Ovary (tissue), 9 donors: Measurements from ENCODE around the gene AHCY. TPM values are rescaled to one million over a fixed set of nuclear protein-coding genes. Genes with fewer than 3 reads are reported as not detected.
"Not testable (repeated sequence)": the region's sequence is repeated elsewhere in the genome, so short reads cannot be mapped to it uniquely, and the experiment has no call there.

Experiments used
- DNase-seq, 5 donors: peaks; one replicate each; pipeline ENCODE4 v3.0.0-alpha.2; 2019 to 2020
- H3K27ac ChIP-seq, 2 donors: fragments of 200-600 bp; one replicate each; pipeline versions ENCODE4 v1.5.1 to v1.8.0; 2019 to 2022
- H3K27me3 ChIP-seq: fragments of 200-600 bp; one replicate; pipeline ENCODE4 v1.8.0; 2022
- H3K36me3 ChIP-seq: fragments of 200-600 bp; sonication (generic); one replicate; pipeline ENCODE4 v1.5.1; 2019
- H3K4me1 ChIP-seq: one replicate; pipeline ENCODE4 v1.8.1; 2013; ENCODE audit warnings: mild to moderate bottlenecking, moderate library complexity; ENCODE audit not compliant: insufficient read depth
- H3K4me3 ChIP-seq: fragments of 200-600 bp; sonication (generic); one replicate; pipeline ENCODE4 v1.5.1; 2017
- H3K9me3 ChIP-seq, 2 donors: fragments of 200-600 bp in 1 of 2; sonication (generic) in 1 of 2; one replicate each; pipeline versions ENCODE4 v1.5.1 to v1.8.1; 2013 to 2019; ENCODE audit warnings: mild to moderate bottlenecking in 1 of 2, moderate library complexity in 1 of 2
- EP300 ChIP-seq: sonication (generic); formaldehyde crosslinking; IDR thresholded peaks from one replicate; pipeline ENCODE4 v1.6.1; 2017; ENCODE audit warnings: antibody characterized with exemption
- POLR2A ChIP-seq: fragments of 450-650 bp; IDR thresholded peaks from one replicate; pipeline ENCODE4 v1.6.1; 2017; ENCODE audit warnings: antibody characterized with exemption, mild to moderate bottlenecking, moderate library complexity
- WGBS, 3 donors: extraction: QIAGEN DNeasy Blood & Tissue Kit in 1 of 3; methylation state at CpG; one replicate each; pipeline versions ENCODE4 v1.1.5 to v1.1.7; 2013 to 2017; 5-methylcytosine and 5-hydroxymethylcytosine counted together
- intact Hi-C, 4 donors: fragments of 100-400 bp; cut with DNase I; formaldehyde crosslinking; loops; one replicate each; pipeline versions ENCODE4 v1.11.0 to v1.15.1; 2022 to 2023
- polyA plus RNA-seq, 2 donors: library from polyadenylated mRNA; stranded (reverse); fragments of 200-250 nt in 1 of 2; fragments of 350-450 nt in 1 of 2; fragmentation: Illumina TruSeq in 1 of 2; extraction: RNeasy Lipid Tissue Mini Kit (QIAGEN cat#74804) in 1 of 2; gene quantifications; one replicate each; pipeline ENCODE4 v1.2.3, GENCODE V29; 2013 to 2014
- total RNA-seq, 7 donors: library from RNA; depleted of rRNA in 2 of 7; stranded (reverse); fragments of >200 nt in 2 of 7; fragmentation: NEBNext Ultra II Directional in 3 of 7; extraction: Animal tissue kit (Norgen Biotek cat#: 25700) in 3 of 7; gene quantifications; one replicate each; pipeline versions ENCODE4 v1.1.0 to v1.2.4, GENCODE V29; 2016 to 2023
- TF ChIP-seq, protein P1 (sequence below), 3 donors: fragments of 450-650 bp in 2 of 3; fragments of 200-600 bp in 1 of 3; IDR thresholded peaks; one replicate each; pipeline versions ENCODE4 v1.5.1 to v1.8.0; 2016 to 2022; ENCODE audit warnings: antibody characterized with exemption in 3 of 3, mild to moderate bottlenecking in 1 of 3
- donor health status: DM: no; HTN: no; CAD: no; lungs with moderate emphysema.
- donor health status: DM: no; HTN: no; CAD: no.
- donor health status: Bipolar disorder and iron deficiency.
- donor health status: DM: yes; HTN: yes; CAD: no.
- donor health status: DM: no; HTN: no; CAD: no.
- donor health status: DM: yes; HTN: yes; CAD: no.

AHCY gene
- total and polyA plus RNA-seq, 9 donors: 97.7 to 190 (median 139) TPM

DNA sequence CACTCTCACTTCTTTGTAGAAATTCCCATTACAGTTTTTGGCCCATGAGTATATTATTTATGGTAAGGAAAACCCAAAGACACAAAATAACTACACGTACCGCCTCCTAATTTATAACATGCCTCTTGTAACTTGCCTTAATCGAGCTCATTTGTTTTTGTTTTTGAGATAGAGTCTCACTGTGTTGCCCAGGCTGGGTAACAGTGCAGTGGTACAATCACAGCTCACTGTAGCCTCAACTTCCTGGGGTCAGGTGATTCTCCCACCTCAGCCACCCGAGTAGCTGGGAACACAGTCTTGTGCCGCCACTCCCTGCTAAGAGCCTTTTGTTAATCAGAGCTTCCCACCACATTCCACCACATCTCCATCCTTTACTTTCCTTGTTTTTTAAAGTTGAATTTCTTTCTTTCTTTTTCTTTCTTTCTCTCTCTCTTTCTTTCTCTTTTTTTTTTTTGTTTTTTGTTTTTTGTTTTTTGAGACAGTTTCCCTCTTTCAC, 46.5 kb downstream of the AHCY start:
- intact Hi-C loops: no loop called here
- Histone ChIP-seq H3K27me3 (no peaks in the 10 kb centered on the region), H3K9me3 (no peaks in the 10 kb centered on the region), H3K27ac (no peak overlapping the region), H3K4me1 (no peaks in the 10 kb centered on the region), H3K36me3 (no peaks in the 10 kb centered on the region), H3K4me3 (no peak overlapping the region)
- WGBS, 3 donors: 70 to 74% (median 72%) methylated on average over 5 of the region's 5 CpGs
- no peak for DNase-seq
- TF ChIP-seq, protein P1, sequence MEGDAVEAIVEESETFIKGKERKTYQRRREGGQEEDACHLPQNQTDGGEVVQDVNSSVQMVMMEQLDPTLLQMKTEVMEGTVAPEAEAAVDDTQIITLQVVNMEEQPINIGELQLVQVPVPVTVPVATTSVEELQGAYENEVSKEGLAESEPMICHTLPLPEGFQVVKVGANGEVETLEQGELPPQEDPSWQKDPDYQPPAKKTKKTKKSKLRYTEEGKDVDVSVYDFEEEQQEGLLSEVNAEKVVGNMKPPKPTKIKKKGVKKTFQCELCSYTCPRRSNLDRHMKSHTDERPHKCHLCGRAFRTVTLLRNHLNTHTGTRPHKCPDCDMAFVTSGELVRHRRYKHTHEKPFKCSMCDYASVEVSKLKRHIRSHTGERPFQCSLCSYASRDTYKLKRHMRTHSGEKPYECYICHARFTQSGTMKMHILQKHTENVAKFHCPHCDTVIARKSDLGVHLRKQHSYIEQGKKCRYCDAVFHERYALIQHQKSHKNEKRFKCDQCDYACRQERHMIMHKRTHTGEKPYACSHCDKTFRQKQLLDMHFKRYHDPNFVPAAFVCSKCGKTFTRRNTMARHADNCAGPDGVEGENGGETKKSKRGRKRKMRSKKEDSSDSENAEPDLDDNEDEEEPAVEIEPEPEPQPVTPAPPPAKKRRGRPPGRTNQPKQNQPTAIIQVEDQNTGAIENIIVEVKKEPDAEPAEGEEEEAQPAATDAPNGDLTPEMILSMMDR (IDR thresholded peaks at IDR 0.05): no peak
- no peak for TF ChIP-seq POLR2A
- TF ChIP-seq EP300: no peak

DNA sequence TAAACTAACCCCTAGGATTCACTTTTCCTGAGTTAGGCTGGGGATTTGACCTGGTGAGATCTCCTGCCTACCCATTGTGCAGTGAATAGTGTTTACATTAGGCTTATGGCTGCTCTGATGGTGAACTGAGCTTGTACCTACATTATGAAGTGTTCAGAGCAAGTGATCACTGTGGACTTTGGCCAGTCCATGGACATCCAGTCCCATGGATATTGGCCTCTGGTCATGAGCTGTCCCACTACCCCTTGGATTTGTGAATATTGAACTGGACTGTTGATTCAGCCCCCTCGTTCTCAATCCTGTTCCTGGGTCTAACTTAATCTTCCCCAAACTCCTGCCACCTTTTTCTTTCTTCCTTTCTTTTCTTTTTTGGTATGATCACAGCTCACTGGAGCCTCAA, 48.2 kb downstream of the AHCY start:
- Histone ChIP-seq H3K4me1 (no peaks in the 10 kb centered on the region), H3K27me3 (no peaks in the 10 kb centered on the region), H3K27ac (no peak overlapping the region), H3K9me3 (no peaks in the 10 kb centered on the region), H3K4me3 (no peak overlapping the region), H3K36me3 (no peaks in the 10 kb centered on the region)
- intact Hi-C loops: no loop called here
- whole genome bisulfite sequencing, 3 donors: 80 to 81% (median 80%) methylated on average over 1 of the region's 1 CpG
- TF ChIP-seq EP300 (no peak), POLR2A (no peak)
- TF ChIP-seq, protein P1 (IDR thresholded peaks at IDR 0.05): no peak
- DNase-seq: no peak

DNA sequence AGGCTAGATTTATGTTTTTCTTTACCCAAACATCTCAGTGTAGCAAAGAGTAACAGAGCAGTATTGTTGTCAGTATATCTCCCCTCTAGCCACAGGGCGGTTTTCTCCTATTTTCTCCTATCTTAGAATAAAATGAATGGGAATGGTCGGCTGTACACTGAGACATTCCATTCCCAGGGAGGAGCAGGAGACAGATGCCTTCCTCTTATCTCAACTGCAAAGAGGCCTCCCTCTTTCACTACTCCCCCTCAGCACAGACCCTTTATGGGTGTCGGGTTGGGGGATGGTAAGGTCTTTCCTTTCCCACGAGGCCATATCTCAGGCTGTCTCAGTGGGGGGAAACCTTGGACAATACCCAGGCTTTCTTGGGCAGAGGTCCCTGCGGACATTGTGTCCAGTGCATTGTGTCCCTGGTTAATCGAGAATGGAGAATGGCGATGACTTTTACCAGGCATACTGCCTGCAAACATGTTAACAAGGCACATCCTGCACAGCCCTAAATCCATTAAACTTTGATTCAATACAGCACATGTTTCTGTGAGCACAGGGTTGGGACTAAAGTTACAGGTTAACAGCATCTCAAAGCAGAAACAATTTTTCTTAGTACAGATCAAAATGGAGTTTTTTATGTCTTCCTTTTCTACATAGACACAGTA, 50.6 kb downstream of the AHCY start:
- DNase-seq, H3K27ac ChIP-seq, H3K36me3 ChIP-seq, intact Hi-C loops, H3K27me3 ChIP-seq, H3K4me3 ChIP-seq, H3K4me1 ChIP-seq, H3K9me3 ChIP-seq: not testable (repeated sequence)
- 13 to 18% (median 18%) methylated on average over 7 of the region's 7 CpGs for WGBS, 3 donors

DNA sequence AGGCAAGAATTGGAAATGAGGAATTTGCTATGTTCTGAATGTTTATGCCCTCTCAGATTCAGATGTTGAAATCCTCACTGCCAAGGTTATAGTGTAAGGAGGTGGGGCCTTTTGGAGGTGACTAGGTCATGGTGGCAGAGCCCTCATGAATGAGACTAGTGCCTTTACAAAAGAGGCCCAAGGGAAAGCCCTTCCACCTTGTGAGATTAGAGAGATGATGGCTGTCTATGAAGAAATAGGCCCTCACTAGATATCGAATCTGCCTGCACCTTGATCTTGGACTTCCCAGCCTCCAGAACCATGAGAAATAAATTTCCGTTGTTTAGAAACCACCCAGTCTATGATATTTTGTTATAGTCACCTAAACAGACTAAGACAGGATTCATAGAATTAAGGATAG, 51.5 kb downstream of the AHCY start:
- Histone ChIP-seq H3K27ac (no peak overlapping the region), H3K27me3 (no peaks in the 10 kb centered on the region), H3K9me3 (no peaks in the 10 kb centered on the region), H3K4me3 (no peak overlapping the region), H3K36me3 (no peaks in the 10 kb centered on the region), H3K4me1 (no peaks in the 10 kb centered on the region)
- WGBS, 3 donors: 96 to 100% (median 100%) methylated on average over 2 of the region's 2 CpGs
- no peak for DNase-seq
- intact Hi-C loops: no loop called here
- TF ChIP-seq POLR2A: no peak
- TF ChIP-seq EP300: no peak
- TF ChIP-seq, protein P1 (IDR thresholded peaks at IDR 0.05): no peak

DNA sequence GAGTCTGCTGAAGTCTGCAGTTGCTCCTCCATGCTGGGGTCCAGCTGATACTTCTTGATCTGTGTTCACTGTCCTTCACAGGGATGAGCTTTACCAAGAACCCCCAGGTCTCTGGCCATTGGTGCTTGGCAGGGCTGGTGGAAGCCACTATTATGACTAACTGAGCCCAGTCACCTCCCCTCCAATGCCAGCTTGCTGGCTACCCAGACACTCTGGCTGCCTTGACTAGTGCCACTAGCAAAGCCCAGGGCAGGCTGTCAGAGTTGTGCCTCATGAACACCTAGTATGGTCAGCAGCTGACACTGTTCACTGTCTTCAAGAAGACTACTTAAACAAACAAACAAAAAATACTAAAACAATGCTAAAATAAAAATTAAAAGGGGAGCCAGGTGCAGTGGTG, 53.1 kb downstream of the AHCY start:
- Histone ChIP-seq H3K4me3 (no peak overlapping the region), H3K4me1 (peaks cover 3% of the 10 kb centered on the region), H3K27ac (no peak overlapping the region), H3K36me3 (no peaks in the 10 kb centered on the region), H3K27me3 (no peaks in the 10 kb centered on the region), H3K9me3 (no peaks in the 10 kb centered on the region)
- TF ChIP-seq, protein P1 (IDR thresholded peaks at IDR 0.05): no peak
- no peak for TF ChIP-seq EP300
- no peak for TF ChIP-seq POLR2A
- no peak for DNase-seq
- intact Hi-C loops: no loop called here
